GM20000 (cell line): ENCODE data around the gene TCF12.

Experiments used
- DNase-seq: peaks from one replicate; pipeline ENCODE4 v3.0.0; 2012; ENCODE audit warnings: low spot score
- CTCF ChIP-seq: IDR thresholded peaks from 2 replicates; pipeline ENCODE4 v1.5.1; 2012; ENCODE audit warnings: mild to moderate bottlenecking, control low read depth; ENCODE audit errors: extremely low read depth, missing control alignments

The TCF12 gene

GRCh38 chr15:57290187-57290586, 371.7 kb downstream of the TCF12 start:
- TF ChIP-seq CTCF: no peak
- DNase-seq: no peak

DNA sequence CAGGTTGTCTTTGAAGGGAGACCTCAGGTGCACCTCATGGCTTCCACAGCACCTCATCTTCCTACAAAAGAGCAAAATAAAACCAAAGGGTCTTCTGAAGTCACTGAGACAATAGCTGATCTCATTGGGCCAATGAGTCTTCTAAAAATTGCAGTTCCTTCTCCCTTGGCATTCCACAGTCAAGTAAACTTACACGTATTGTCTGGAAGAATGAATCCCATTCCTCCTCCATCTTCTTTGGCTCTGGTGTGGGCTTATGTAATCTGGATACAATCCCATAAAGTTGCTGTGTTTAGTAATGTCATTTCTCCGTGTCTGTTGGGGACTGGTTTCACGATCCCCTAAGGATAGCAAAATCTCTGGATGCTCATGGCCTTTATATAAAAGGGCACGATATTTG, 372.4 kb downstream of the TCF12 start:
- no peak for TF ChIP-seq CTCF
- DNase-seq: no peak

DNA sequence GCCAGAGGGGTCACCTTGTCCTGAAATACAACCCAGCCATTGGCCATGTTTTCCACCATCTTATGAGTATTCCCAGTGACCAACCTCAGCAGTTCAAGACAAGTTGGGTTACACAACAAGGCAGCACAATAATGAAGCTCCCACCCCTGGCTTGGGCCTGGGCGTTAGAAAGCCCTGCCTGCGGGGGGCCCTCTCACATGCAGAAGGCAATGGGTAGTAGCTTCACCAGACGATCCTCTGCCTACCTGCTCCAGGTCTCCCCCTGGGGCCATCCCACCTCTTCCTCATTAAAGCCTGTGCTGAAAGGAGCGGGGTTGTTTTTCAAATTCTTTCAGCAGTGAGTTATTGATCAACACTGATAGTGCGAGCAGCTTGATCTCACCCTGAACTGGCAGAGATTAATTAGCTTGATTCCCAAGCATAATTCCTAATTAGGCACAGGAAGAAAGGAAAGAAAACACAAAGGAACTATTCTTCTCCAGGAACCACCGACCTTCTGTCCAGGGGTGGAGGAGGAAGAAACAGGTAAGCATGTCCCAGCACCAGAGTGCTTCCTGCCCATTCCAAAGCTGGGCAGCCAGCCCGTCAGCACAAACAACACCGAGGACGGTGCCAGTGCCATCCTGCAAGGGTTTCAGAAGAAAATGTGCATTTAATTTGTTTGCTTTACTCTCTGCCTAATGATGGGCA, 378.2 kb downstream of the TCF12 start:
- no peak for TF ChIP-seq CTCF
- DNase-seq: no peak

DNA sequence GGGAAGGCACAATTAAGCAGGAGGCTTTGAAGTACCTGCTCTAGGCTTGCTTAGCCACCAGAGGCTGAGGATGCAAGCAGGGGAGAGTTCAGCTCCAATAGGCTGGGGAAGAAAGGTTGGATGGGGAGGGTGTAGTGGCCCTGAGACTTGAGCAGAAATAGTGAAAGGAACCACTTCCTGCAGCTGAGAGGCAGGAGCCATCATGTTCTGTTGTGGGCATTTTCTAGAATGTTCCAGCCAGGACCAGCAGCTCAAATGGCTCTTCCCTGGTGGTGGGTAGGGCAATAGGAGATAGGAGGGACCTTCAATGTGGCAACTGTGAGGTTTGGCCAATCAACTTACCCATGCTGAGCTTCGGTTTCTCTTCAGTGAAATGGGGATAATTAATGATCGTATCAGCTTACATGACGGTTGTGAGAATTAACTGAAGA, 378.7 kb downstream of the TCF12 start:
- DNase-seq: no peak
- no peak for TF ChIP-seq CTCF

DNA sequence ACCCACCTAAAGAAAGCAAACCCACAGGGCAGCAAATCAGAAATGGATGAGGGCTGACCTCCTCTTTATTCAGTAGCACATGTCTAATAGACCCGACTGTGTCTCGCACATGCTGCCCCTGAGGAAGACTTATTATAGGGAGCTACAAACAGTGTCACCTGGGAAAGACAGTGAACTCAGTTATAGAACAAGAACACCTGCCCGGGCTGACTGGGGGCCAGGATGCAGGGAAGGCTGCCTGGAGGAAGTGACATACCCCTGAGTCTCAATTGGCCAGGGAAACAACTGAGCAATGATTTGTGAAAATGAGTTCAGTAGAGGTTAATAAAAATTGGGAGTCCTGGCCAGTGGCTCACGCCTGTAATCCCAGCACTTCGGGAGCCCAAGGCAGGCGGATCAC, 379.2 kb downstream of the TCF12 start:
- no peak for DNase-seq
- TF ChIP-seq CTCF: no peak

DNA sequence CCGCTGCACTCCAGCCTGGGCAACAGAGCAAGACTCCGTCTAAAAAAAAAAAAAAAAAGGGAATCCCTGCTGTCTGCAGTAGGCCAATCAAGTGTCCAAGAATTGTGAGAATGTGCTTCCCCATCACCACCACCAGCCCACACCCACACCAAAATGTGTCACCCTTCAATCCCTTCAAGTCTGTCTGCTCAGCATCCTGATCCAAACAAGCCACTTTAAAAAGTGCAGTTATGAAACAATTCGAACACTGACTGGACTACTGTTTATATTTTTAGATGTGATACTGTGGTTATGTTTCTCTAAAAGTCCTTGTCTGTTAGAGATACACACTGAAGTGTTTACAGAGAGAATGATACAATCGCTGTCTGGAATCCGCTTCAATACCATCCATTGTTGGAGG, 379.8 kb downstream of the TCF12 start:
- no peak for DNase-seq
- no peak for TF ChIP-seq CTCF

- no peak for TF ChIP-seq CTCF
- no peak for DNase-seq
These were observed 380.6 kb downstream of the TCF12 start for GRCh38 chr15:57298843-57299550.
